Astrocyte of the cerebellum (primary cell): ENCODE results near the gene KIF26A.

ENCODE experiments used
- DNase-seq: peaks from one replicate; pipeline ENCODE4 v3.0.0-alpha.2; 2011; ENCODE audit warnings: low read depth
- H3K4me3 ChIP-seq: 2 replicates; pipeline ENCODE4 v1.5.1; 2011; ENCODE audit warnings: mild to moderate bottlenecking, low read depth, low read length, moderate library complexity
- CTCF ChIP-seq: IDR thresholded peaks from 2 replicates; pipeline ENCODE4 v1.5.1; 2012; ENCODE audit warnings: low read length, low read depth, moderate library complexity, mild to moderate bottlenecking; ENCODE audit errors: missing control alignments
- in situ Hi-C: cut with HindIII; loops from 2 replicates; pipeline ENCODE4 v1.10.0; 2017; ENCODE audit warnings: low sequenced_read_pairs

KIF26A gene

GRCh38 chr14:104138098-104138717 is at the start of gene KIF26A:
TSS of gene KIF26A (plus strand) at chr14:104138587. CDS start at chr14:104138723, 136 bp downstream.
- no peak for DNase-seq
- in situ Hi-C loops, result no loop called here
- no peak for TF ChIP-seq CTCF
- peak within 1 kb of the TSS; percentile 12 for H3K4me3 ChIP-seq

GRCh38 chr14:104090071-104090748 is 48.2 kb upstream of the KIF26A start:
- in situ Hi-C loops, result no loop called here
- no peak for DNase-seq
- TF ChIP-seq CTCF, result no peak
- H3K4me3 ChIP-seq, result no peak overlapping the region

GRCh38 chr14:104091061-104091926 is 47.1 kb upstream of the KIF26A start:
- no peak for DNase-seq
- no peak for TF ChIP-seq CTCF
- in situ Hi-C loops, result no loop called here
- no peak overlapping the region for H3K4me3 ChIP-seq

- no peak for TF ChIP-seq CTCF
- in situ Hi-C loops, result no loop called here
- DNase-seq, result no peak
- H3K4me3 ChIP-seq, result no peak overlapping the region
Observed at GRCh38 chr14:104091927-104092771, 46.2 kb upstream of the KIF26A start.

GRCh38 chr14:104092931-104093365 is 45.4 kb upstream of the KIF26A start:
- TF ChIP-seq CTCF, result no peak
- H3K4me3 ChIP-seq, result no peak overlapping the region
- no peak for DNase-seq
- in situ Hi-C loops, result no loop called here
